HEK293 (cell line): ENCODE data around the gene SLC35E2B.

Source experiments
- CTCF ChIA-PET: fragments of 350-600 bp; formaldehyde crosslinking; extraction: SDS; loops from one replicate; lab custom pipeline; 2021; ENCODE audit warnings: antibody characterized with exemption; lab: Yijun Ruan, JAX
- POLR2A ChIA-PET: fragments of 300-600 bp; formaldehyde crosslinking; extraction: SDS; loops from one replicate; lab custom pipeline; 2020; ENCODE audit warnings: antibody characterized with exemption, inconsistent platforms; lab: Yijun Ruan, JAX
- H3K27ac ChIP-seq: fragments of 200-500 bp; sonication (Bioruptor generic); 2 replicates; pipeline ENCODE4 v1.5.1; 2014; ENCODE audit warnings: low read depth, low read length, control low read depth, inconsistent platforms; ENCODE audit errors: extremely low read depth
- H3K36me3 ChIP-seq, 2 experiments: fragments of 200-500 bp in 1 of 2; sonication (Bioruptor generic) in 1 of 2; 1 replicate in 1 of 2; 2 replicates in 1 of 2; pipeline ENCODE4 v1.5.1; 2014 to 2017; ENCODE audit warnings: inconsistent platforms in 2 of 2, low read length in 2 of 2; ENCODE audit not compliant: control insufficient read depth in 2 of 2, insufficient read depth in 1 of 2
- H3K4me1 ChIP-seq: fragments of 200-500 bp; sonication (Bioruptor generic); 2 replicates; pipeline ENCODE4 v1.5.1; 2014; ENCODE audit warnings: mild to moderate bottlenecking, low read length, inconsistent platforms; ENCODE audit not compliant: control insufficient read depth, insufficient read depth
- H3K4me3 ChIP-seq: 2 replicates; pipeline ENCODE4 v1.5.1; 2011; ENCODE audit warnings: low read depth, mild to moderate bottlenecking, control low read depth, low read length, moderate library complexity
- H3K9me3 ChIP-seq: fragments of 200-500 bp; sonication (Bioruptor generic); 2 replicates; pipeline ENCODE4 v1.5.1; 2014; ENCODE audit warnings: low read depth, low read length, inconsistent platforms; ENCODE audit not compliant: control insufficient read depth, insufficient read depth
- HIC1 ChIP-seq: fragments of 450-650 bp; formaldehyde crosslinking; IDR thresholded peaks from 2 replicates; pipeline ENCODE4 v1.5.1; 2016; ENCODE audit warnings: missing biosample characterization, missing genetic modification characterization
- PRDM10 ChIP-seq: fragments of 450-650 bp; formaldehyde crosslinking; IDR thresholded peaks from 2 replicates; pipeline ENCODE4 v1.5.1; 2016; ENCODE audit warnings: missing biosample characterization, missing genetic modification characterization
- SCRT2 ChIP-seq: fragments of 450-650 bp; formaldehyde crosslinking; IDR thresholded peaks from 2 replicates; pipeline ENCODE4 v1.5.1; 2016; ENCODE audit warnings: missing biosample characterization, missing genetic modification characterization
- ZIC2 ChIP-seq: fragments of 450-650 bp; formaldehyde crosslinking; IDR thresholded peaks from 2 replicates; pipeline ENCODE4 v1.5.1; 2016; ENCODE audit warnings: missing biosample characterization, missing genetic modification characterization
- ZNF266 ChIP-seq: fragments of 450-650 bp; formaldehyde crosslinking; IDR thresholded peaks from 2 replicates; pipeline ENCODE4 v1.5.1; 2016; ENCODE audit warnings: missing biosample characterization, missing genetic modification characterization, low read depth
- ZNF335 ChIP-seq: fragments of 450-650 bp; formaldehyde crosslinking; conservative IDR thresholded peaks from 2 replicates; pipeline ENCODE4 v1.5.1; 2016; ENCODE audit warnings: missing biosample characterization, missing genetic modification characterization
- ZNF423 ChIP-seq: fragments of 450-650 bp; formaldehyde crosslinking; IDR thresholded peaks from 2 replicates; pipeline ENCODE4 v1.5.1; 2016; ENCODE audit warnings: missing biosample characterization, missing genetic modification characterization
- ZNF629 ChIP-seq: fragments of 450-650 bp; formaldehyde crosslinking; IDR thresholded peaks from 2 replicates; pipeline ENCODE4 v1.5.1; 2017; ENCODE audit warnings: missing biosample characterization, missing genetic modification characterization
- ZNF658 ChIP-seq: fragments of 450-650 bp; formaldehyde crosslinking; IDR thresholded peaks from 2 replicates; pipeline ENCODE4; 2016; ENCODE audit warnings: missing biosample characterization, missing genetic modification characterization

Gene SLC35E2B

GRCh38 chr1:1622788-1623094, 69.9 kb downstream of the SLC35E2B start:
- TF ChIP-seq HIC1 (tag by site-specific recombination), result 0 out of 2 replicates have a peak, but pooled peaks have one; percentile 7
- no peak for TF ChIP-seq ZNF423
- no peak overlapping the region for H3K27ac ChIP-seq
- CTCF ChIA-PET, result no interaction called here
- no peaks in the 10 kb centered on the region for H3K4me1 ChIP-seq
- POLR2A ChIA-PET, result interaction anchor here (0.6 kb wide), 1 partner anchor 9 kb away, joined by 4 read pairs; no protein-coding TSS in a partner anchor
- no peaks in the 10 kb centered on the region for H3K9me3 ChIP-seq
- H3K4me3 ChIP-seq, result no peak overlapping the region
- peaks cover 0 to 44% of the 10 kb centered on the region in 2 experiments; a peak in 1 of 3 replicates for H3K36me3 ChIP-seq

GRCh38 chr1:1622010-1622787, 70.4 kb downstream of the SLC35E2B start:
- ChIA-PET CTCF (no interaction called here), POLR2A (interaction anchor here (0.6 kb wide), 1 partner anchor 9 kb away, joined by 4 read pairs; no protein-coding TSS in a partner anchor)
- Histone ChIP-seq H3K4me3 (no peak overlapping the region), H3K27ac (no peak overlapping the region), H3K9me3 (no peaks in the 10 kb centered on the region), H3K4me1 (no peaks in the 10 kb centered on the region), H3K36me3 (peaks cover 0 to 45% of the 10 kb centered on the region in 2 experiments; a peak in 1 of 3 replicates)
- TF ChIP-seq PRDM10 (tag by site-specific recombination) (0 out of 2 replicates have a peak, but pooled peaks have one; percentile 19), ZNF335 (peak; percentile 98), ZNF629 (tag by site-specific recombination) (no peak), ZIC2 (tag by site-specific recombination) (peak; percentile 37; the same call in 1 of the 2 replicates), ZNF658 (tag by site-specific recombination) (no peak)

- H3K4me1 ChIP-seq, result no peaks in the 10 kb centered on the region
- H3K36me3 ChIP-seq, result peaks cover 0 to 46% of the 10 kb centered on the region in 2 experiments; a peak in 1 of 3 replicates
- no peak for TF ChIP-seq ZNF266
- 0 out of 2 replicates have a peak, but pooled peaks have one; percentile 32 for TF ChIP-seq SCRT2 (tag by site-specific recombination)
- H3K27ac ChIP-seq, result 0 out of 2 replicates have a peak overlapping the region, but pooled peaks have one; percentile 16
- POLR2A ChIA-PET, result no interaction called here
- CTCF ChIA-PET, result interaction anchor here (0.6 kb wide), 1 partner anchor 48 kb away, joined by 4 read pairs; no protein-coding TSS in a partner anchor
- no peaks in the 10 kb centered on the region for H3K9me3 ChIP-seq
- no peak overlapping the region for H3K4me3 ChIP-seq
Observed at GRCh38 chr1:1621173-1622009, 71.2 kb downstream of the SLC35E2B start.
